HK-2 (cell line): ENCODE results near the gene GNB1L.

Source experiments
- DNase-seq: peaks from one replicate; pipeline ENCODE4 v3.0.0-alpha.2; 2018; ENCODE audit not compliant: unreplicated experiment

Gene GNB1L

DNA sequence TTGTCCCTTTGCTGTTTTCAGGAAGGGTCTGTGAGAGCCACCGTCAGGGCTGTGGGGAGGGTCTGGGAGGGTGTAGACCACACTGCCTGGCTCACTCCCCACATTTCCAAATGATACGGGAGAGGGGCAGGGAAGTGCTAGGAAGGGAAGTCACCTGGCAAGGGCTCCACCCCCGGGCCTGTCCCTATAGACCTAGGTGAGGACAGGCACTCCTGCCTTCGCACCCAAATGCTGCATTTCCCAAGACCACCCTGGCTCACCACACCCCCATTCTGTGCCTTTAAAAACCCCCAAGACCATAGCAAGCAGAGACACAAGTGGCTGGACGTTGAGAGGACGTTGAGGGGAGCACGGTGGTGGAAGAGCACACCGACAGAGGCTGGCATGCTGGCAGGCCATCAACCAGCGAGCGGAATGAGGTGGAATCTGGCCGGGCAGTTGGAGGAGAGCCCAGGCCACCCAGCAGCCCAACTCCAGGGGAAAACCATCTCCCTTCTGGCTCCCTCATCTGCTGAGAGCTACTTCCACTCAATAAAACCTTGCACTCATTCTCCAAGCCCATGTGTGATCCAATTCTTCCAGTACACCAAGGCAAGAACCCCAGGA lies 45.7 kb downstream of the GNB1L start:
- DNase-seq = no peak

GRCh38 chr22:19807914-19808872 lies 46.5 kb downstream of the GNB1L start:
- DNase-seq = no peak

- DNase-seq = no peak
Observed at GRCh38 chr22:19807161-19807913, 47.3 kb downstream of the GNB1L start.

GRCh38 chr22:19806213-19807160 lies 48.2 kb downstream of the GNB1L start:
- DNase-seq = no peak

GRCh38 chr22:19805821-19806212 lies 48.9 kb downstream of the GNB1L start:
- DNase-seq = no peak

DNA sequence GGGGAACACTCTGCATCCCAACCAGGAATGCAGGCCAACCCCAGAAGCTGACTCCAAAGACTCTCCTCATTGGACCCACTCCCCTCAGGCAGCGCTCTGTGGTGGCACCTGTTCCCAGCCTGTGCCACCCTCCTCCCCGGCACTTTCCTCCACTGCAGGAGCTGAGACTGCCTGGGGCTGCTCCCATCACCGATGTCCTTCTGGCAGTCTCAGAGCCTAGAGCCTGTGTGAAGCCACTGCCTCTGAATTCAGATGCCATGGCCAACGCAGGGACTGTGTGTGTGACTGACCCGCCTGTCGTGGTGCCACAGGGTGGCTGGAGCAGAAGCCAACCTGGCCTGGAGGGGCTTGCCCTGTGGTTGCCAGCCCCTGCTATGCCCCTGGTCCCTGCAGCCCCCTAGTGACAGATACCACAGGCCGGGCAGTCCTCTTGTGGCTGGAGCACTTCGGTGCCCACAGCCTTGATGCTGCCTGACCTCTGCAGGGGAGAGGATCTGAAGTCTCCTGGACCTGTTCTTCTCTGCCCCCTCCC lies 50.9 kb downstream of the GNB1L start:
- no peak for DNase-seq

DNA sequence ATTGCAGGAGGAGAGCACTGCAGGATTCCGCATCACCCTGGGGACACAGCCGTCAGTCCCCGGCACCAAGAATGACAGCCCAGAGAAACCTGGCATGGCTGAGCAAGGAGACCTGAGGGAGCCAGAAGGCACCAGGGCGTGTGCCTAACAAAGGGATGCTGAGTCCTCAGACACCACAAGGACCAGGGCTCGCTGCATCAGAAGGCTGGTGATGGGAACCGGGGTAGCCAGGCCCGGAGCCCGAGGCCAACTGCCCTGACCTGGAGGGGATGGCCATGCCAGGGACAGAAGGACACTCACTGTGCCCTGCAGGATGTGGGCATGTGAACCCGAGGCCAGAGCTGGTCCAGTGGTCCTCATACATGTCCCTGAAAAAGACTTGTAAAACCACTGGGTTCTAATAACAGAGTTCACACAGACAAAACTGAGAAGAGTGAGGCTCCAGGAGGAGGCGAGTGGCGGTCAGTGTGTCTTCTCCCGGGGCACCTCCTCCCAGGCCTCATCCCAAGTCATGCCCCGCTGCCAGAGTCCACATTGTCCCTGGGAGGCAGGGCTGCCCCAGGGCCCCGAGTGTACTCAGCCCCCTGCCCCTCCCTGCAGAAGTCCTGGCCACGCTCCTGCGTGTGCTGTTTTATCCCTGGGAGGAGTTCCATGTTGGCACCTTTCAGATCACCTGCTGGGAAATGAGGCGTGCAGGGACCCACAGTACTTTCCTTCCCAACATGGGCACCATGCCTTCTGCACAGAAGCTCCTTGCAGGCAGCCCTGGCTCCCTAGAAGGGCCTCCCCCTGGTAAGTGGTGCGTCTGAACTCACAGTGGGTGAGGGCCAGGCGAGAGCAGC lies 51.6 kb downstream of the GNB1L start:
- DNase-seq = no peak

DNA sequence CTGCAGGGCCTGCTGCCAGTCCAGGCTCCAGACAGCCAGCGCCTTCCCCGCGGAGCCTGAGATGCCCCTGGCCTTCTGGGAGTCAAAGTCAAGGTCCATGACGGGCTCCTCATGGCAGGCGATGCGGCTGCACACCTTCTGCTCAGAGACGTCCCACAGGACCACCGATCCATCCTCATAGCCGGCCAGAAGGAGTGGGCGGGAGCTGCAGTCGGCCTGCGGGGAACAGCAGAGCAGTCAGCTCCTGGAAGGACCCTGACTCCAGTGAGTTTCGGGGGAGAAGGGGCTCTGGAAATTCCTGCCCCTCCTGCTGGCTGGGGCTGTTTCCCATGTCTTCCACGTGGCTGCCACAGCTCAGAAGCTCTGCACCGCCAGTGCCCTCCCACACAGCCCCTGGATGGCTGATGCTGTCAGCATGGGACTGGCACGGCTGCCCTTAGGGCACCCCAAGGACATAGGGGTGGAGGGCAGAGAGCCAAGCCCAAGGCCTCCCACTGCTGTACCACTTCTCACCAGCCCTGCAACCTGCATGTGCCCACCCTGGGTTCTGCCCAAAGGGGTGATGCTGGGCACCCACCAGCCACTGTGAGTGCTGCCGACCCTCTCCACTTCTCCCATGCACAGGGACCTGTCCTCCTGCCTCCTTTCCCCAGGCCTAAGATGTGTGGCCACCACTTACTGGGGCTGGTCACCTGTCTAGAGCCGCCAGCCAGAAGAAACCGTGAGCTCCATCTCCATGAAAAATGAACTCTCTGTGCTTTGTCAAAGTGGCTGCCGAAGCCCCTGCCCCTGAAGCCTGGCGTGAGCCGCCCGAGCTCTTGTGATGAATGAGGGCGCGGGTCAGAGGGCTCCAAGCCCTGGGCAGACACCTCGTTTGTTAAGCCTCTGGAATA lies 52.4 kb downstream of the GNB1L start:
- DNase-seq = no peak

- no peak for DNase-seq
Observed at GRCh38 chr22:19801340-19802000, 53.2 kb downstream of the GNB1L start.

- DNase-seq = no peak
Observed at GRCh38 chr22:19800761-19801244, 53.9 kb downstream of the GNB1L start.

GRCh38 chr22:19800306-19800705 lies 54.4 kb downstream of the GNB1L start:
- DNase-seq = no peak

DNA sequence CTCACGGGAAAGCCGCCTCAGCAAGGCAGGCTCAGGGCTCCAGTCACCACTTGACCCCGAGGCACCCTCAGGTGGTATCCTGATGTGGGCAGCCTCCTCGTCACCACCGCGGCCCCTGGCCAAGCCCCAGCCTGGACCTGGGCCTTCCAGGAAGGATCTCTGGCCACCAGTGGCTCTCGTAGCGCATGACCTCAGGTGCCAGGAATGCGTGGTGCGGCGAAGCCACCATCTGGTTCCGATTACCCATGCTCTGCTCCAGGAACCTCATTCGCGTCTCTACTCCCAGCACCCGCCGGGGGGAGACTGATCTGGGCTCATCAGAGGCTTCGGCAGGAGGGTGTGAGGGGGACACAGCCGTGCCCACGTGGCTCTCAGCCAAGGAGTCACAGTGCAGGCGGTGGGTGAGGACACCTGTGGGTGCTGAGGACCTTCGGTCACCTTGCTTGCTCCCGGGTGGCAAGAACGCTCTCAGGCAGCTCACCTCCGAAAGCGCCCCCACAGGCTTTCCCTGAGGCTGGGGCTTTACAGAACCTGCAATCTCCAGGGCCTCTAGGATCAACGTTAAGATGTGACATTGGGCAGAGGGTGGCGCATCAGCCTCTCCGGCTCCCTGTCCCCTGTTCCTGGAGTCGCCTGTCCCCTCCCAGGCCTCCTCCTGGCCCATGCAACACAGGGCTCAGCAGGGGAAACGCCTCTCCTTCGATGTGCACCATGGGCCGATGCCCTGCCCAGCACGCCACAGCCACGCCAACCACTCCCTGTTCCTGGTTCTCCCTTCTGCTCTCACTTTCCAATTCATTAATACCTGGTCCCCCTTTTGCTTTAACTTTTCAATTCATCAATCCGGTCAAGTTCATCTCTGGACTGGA lies 55.1 kb downstream of the GNB1L start:
- no peak for DNase-seq

DNA sequence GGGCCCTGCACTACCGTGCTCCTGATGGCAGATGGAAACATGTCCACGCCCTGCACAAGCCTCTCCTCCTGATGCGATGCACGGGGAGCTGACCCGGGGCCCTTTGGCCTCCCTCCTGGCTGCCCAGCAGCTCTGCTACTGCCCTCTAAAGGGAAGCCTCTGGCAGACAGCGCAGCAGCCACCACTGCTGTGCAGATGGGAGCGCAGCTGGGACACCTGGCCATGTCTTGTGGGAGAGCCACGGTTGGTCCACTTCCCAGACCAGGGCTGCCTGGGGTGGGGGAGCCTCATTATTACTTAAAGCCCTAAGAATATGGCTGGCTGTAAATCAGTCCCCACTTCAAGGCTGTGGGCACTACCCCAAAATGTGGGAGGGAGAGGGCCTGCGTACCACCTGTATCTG lies 55.8 kb downstream of the GNB1L start:
- no peak for DNase-seq

- no peak for DNase-seq
Observed at GRCh38 chr22:19798003-19798665, 56.5 kb downstream of the GNB1L start.

DNA sequence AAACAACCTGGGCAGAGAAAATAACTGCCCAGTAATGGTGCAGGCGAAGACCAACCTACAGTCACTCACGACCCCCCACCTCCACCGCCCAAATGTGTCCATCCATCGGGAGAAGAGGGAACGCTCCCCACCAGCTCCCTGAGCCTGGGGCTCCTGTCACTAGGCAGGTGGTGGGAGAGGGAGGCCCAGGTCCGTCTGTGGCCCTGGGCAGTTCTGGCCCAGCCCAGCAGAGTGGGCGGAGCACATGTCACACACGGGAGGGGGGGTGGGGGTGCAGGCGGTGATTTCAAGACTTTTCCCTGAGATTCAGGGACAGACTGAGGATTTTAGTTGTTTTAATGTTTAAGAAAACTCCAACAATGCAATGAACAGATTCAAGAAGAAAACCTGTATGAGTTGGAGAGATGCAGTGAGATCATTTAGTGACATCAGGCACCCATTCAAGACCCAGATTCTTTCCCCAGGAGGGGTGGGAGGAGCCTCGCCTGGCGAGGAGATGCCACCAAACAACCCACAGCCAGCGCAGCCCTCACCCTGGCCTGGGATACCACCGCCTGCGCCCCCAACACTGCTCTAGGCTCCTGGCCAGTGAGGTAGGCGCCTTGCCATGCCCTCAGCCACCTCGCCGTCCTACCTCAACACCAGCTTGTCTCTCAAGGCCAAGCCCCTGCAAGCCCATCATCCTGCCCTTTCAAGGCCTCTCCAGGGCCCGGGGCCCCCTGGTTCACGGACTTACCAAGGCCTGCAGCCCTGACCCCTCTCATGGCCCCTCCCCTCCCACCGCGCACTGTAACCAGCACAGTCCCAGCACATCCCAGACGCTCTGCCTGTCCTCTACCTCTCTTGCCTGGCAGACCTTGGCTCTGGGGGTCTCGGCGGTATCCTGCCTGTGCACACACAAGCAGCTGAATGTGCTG lies 57.3 kb downstream of the GNB1L start:
- DNase-seq = no peak

- no peak for DNase-seq
Observed at GRCh38 chr22:19796160-19796559, 58.5 kb downstream of the GNB1L start.
